HFFc6 (cell line): ENCODE data around the gene TAF11L9. TPM values are rescaled to one million over a fixed set of nuclear protein-coding genes. Genes with fewer than 3 reads are reported as not detected.
"Not testable (repeated sequence)": the region's sequence is repeated elsewhere in the genome, so short reads cannot be mapped to it uniquely, and the experiment has no call there.

Experiments used
- DNase-seq: peaks from one replicate; pipeline ENCODE4 v3.0.0-alpha.2; 2018
- H3K27ac Mint-ChIP-seq: 2 replicates; pipeline ENCODE4 v1.8.0; 2020; ENCODE audit warnings: mild to moderate bottlenecking, mixed read lengths
- H3K27me3 Mint-ChIP-seq: 2 replicates; pipeline ENCODE4 v1.8.0; 2021; ENCODE audit warnings: mild to moderate bottlenecking, moderate library complexity, mixed read lengths; ENCODE audit not compliant: insufficient read depth
- H3K36me3 Mint-ChIP-seq: 2 replicates; pipeline ENCODE4 v1.8.0; 2021; ENCODE audit warnings: low read depth, mixed read lengths
- H3K4me1 Mint-ChIP-seq: 2 replicates; pipeline ENCODE4 v1.8.0; 2020; ENCODE audit warnings: low read depth, mixed read lengths
- H3K4me3 Mint-ChIP-seq: 2 replicates; pipeline ENCODE4 v1.8.0; 2020; ENCODE audit warnings: mild to moderate bottlenecking, moderate library complexity, mixed read lengths
- H3K9me3 Mint-ChIP-seq: 2 replicates; pipeline ENCODE4 v1.8.0; 2020; ENCODE audit warnings: mild to moderate bottlenecking, mixed read lengths
- long read RNA-seq: library from polyadenylated mRNA; unstranded; transcript quantifications from one replicate; pipeline ENCODE4 v2.0.0, GENCODE V29; 2019
- total RNA-seq, 6 experiments: library from RNA; stranded (reverse); fragmentation: NEBNext Ultra II Directional; extraction: Animal tissue kit (Norgen Biotek cat#: 25700); gene quantifications; 2 replicates in 1 of 6; 3 replicates in 5 of 6; pipeline ENCODE4 v1.2.3, GENCODE V29; 2021
- TF ChIP-seq, protein P1 (sequence below): fragments of 200-600 bp; sonication (generic); IDR thresholded peaks from 2 replicates; pipeline ENCODE4 v1.5.0; 2021; ENCODE audit warnings: antibody characterized with exemption, mild to moderate bottlenecking

Gene TAF11L9
- total RNA-seq: not detected
- long read RNA-seq: 0 reads

GRCh38 chr5:17594255-17594654, at the start of gene TAF11L9:
Gene TAF11L9, minus strand, starts transcription at chr5:17594394.
- H3K27ac Mint-ChIP-seq, H3K4me3 Mint-ChIP-seq, H3K9me3 Mint-ChIP-seq, DNase-seq, H3K36me3 Mint-ChIP-seq, H3K4me1 Mint-ChIP-seq, H3K27me3 Mint-ChIP-seq: not testable (repeated sequence)

GRCh38 chr5:17634160-17634559, 40.0 kb upstream of the TAF11L9 start, which contains the start of gene TAF11L14:
Gene TAF11L14, plus strand, starts transcription at chr5:17634460.
- Mint-ChIP-seq H3K36me3 (no peaks in the 10 kb centered on the region), H3K9me3 (no peaks in the 10 kb centered on the region; the same call in 1 of the 2 replicates), H3K4me1 (no peaks in the 10 kb centered on the region), H3K27me3 (no peaks in the 10 kb centered on the region), H3K27ac (no peak within 1 kb of the TSS), H3K4me3 (no peak within 1 kb of the TSS)
- TF ChIP-seq, protein P1, sequence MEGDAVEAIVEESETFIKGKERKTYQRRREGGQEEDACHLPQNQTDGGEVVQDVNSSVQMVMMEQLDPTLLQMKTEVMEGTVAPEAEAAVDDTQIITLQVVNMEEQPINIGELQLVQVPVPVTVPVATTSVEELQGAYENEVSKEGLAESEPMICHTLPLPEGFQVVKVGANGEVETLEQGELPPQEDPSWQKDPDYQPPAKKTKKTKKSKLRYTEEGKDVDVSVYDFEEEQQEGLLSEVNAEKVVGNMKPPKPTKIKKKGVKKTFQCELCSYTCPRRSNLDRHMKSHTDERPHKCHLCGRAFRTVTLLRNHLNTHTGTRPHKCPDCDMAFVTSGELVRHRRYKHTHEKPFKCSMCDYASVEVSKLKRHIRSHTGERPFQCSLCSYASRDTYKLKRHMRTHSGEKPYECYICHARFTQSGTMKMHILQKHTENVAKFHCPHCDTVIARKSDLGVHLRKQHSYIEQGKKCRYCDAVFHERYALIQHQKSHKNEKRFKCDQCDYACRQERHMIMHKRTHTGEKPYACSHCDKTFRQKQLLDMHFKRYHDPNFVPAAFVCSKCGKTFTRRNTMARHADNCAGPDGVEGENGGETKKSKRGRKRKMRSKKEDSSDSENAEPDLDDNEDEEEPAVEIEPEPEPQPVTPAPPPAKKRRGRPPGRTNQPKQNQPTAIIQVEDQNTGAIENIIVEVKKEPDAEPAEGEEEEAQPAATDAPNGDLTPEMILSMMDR: no peak
- no peak for DNase-seq

GRCh38 chr5:17631788-17632187, 37.6 kb upstream of the TAF11L9 start, which contains the start of gene TAF11L13:
Gene TAF11L13, plus strand, starts transcription at chr5:17632088.
- not testable (repeated sequence) for DNase-seq, H3K9me3 Mint-ChIP-seq, H3K4me3 Mint-ChIP-seq, H3K36me3 Mint-ChIP-seq, H3K27ac Mint-ChIP-seq, H3K4me1 Mint-ChIP-seq, H3K27me3 Mint-ChIP-seq

DNA sequence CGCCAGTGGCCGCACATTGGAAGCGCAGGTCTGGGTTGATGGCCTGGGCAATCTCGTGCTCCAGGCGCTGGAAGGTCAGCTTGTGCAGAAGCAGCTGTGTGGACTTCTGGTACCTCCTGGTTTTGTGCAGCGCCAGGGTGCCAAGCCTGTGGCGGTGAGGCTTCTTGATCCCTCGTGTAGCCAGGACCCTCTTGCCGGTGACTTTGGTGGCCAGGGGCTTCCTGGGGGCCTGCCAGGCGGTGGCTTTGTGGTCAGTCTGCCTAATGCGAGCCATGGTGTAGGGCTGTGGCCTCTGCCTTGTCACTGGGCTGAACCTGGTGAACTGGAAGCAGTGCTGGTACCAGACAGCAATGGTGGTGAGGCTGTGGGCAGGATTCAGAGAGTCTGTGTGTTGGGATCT, 31.5 kb upstream of the TAF11L9 start:
- Mint-ChIP-seq H3K27me3 (no peaks in the 10 kb centered on the region), H3K4me3 (no peak overlapping the region), H3K9me3 (no peaks in the 10 kb centered on the region), H3K27ac (no peak overlapping the region), H3K36me3 (no peaks in the 10 kb centered on the region), H3K4me1 (no peaks in the 10 kb centered on the region)
- no peak for DNase-seq
- TF ChIP-seq, protein P1: no peak

DNA sequence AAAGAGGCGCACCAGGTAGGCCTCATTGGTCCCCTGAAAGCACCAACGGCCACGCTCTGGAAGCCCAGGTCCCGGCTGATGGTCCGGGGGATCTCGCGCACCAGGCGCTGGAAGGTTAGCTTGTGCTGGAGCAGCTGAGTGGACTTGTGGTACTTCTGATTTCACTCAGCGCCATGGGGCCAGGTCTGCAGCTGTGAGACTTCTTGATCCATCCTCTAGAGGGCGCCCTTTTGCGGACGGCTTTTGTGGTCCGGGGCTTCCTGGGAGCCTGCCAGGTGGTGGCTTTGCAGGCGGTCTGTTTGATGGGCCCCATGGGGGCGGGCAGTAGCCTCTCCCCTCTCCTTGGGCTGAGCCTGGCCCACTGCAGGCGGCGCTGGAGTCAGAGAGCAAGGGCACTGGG, 26.4 kb upstream of the TAF11L9 start:
- TF ChIP-seq, protein P1: peak; percentile 31; the same call in 1 of the 2 replicates
- no peak for DNase-seq
- no peaks in the 10 kb centered on the region for H3K36me3 Mint-ChIP-seq
- no peaks in the 10 kb centered on the region for H3K4me1 Mint-ChIP-seq
- H3K27ac Mint-ChIP-seq: no peak overlapping the region
- no peaks in the 10 kb centered on the region; the same call in 1 of the 2 replicates for H3K27me3 Mint-ChIP-seq
- H3K9me3 Mint-ChIP-seq: no peaks in the 10 kb centered on the region
- H3K4me3 Mint-ChIP-seq: no peak overlapping the region

DNA sequence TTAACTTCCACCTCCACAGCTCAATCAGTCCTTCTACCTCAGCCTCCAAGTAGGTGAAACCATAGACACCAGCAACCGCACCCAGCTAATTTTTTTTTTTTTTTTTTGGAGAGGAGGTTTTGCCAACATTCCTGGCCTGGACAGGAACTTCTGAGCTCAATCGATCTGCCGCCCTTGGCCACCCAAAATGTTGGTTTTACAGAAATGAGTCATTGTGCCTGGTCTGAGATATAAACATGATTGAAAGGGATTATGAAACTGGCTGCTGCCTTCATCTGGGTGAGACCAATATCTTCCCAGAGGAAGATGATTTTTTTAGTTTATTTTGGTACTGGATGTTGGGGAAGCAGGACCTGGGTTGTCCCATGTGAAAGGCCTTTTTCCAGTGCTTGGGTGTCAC, 25.2 kb upstream of the TAF11L9 start:
- no peaks in the 10 kb centered on the region for H3K4me1 Mint-ChIP-seq
- H3K36me3 Mint-ChIP-seq: no peaks in the 10 kb centered on the region
- H3K27me3 Mint-ChIP-seq: no peaks in the 10 kb centered on the region; the same call in 1 of the 2 replicates
- no peak overlapping the region for H3K4me3 Mint-ChIP-seq
- no peak overlapping the region for H3K27ac Mint-ChIP-seq
- no peaks in the 10 kb centered on the region for H3K9me3 Mint-ChIP-seq
- no peak for DNase-seq
- TF ChIP-seq, protein P1: no peak
